ENCODE results near the gene CALY.

The CALY gene

GRCh38 chr10:133295426-133296320 is 41.0 kb downstream of the CALY start:
- Histone ChIP-seq H3K4me3 (ENCODE audit: low read length, poor library complexity, severe bottlenecking) (no peak overlapping the region), H3K9me2 (replicated peaks; ENCODE audit: low read depth, low read length) (no peaks in the 10 kb centered on the region), H3K4me1 (ENCODE audit: insufficient read depth, low read length, poor library complexity, severe bottlenecking) (no peaks in the 10 kb centered on the region), H3K27me3 (ENCODE audit: insufficient read depth, low read length, poor library complexity, severe bottlenecking) (no peaks in the 10 kb centered on the region), H3K9me3 (ENCODE audit: insufficient read depth, low read depth, low read length) (no peaks in the 10 kb centered on the region), H3K36me3 (ENCODE audit: insufficient read depth, low read length) (peaks cover 75% of the 10 kb centered on the region; the same call in 1 of the 2 replicates), H4K20me1 (ENCODE audit: insufficient read depth, low read length, poor library complexity, severe bottlenecking) (no peaks in the 10 kb centered on the region), H3F3A (ENCODE audit: low read depth) (no peaks in the 10 kb centered on the region), H3K79me2 (ENCODE audit: insufficient read depth, low read length) (no peaks in the 10 kb centered on the region), H2AFZ (ENCODE audit: low read length) (no peak overlapping the region), H3K9ac (ENCODE audit: low read depth, low read length, poor library complexity, severe bottlenecking) (no peak overlapping the region), H3K4me2 (ENCODE audit: low read depth, low read length, poor library complexity, severe bottlenecking) (no peak overlapping the region)
- TF ChIP-seq EZH2phosphoT487 (IDR thresholded peaks at IDR 0.05; ENCODE audit: borderline replicate concordance): no peak
- TF ChIP-seq CTCF (conservative IDR thresholded peaks at IDR 0.05; ENCODE audit: low read length): no peak

GRCh38 chr10:133294189-133294588 is 42.5 kb downstream of the CALY start:
- Histone ChIP-seq H3K4me2 (ENCODE audit: low read depth, low read length, poor library complexity, severe bottlenecking) (no peak overlapping the region), H3K36me3 (ENCODE audit: insufficient read depth, low read length) (peaks cover 67% of the 10 kb centered on the region; the same call in 1 of the 2 replicates), H3K4me3 (ENCODE audit: low read length, poor library complexity, severe bottlenecking) (no peak overlapping the region), H2AFZ (ENCODE audit: low read length) (no peak overlapping the region), H4K20me1 (ENCODE audit: insufficient read depth, low read length, poor library complexity, severe bottlenecking) (no peaks in the 10 kb centered on the region), H3K9ac (ENCODE audit: low read depth, low read length, poor library complexity, severe bottlenecking) (no peak overlapping the region), H3K4me1 (ENCODE audit: insufficient read depth, low read length, poor library complexity, severe bottlenecking) (no peaks in the 10 kb centered on the region), H3K79me2 (ENCODE audit: insufficient read depth, low read length) (no peaks in the 10 kb centered on the region), H3K27me3 (ENCODE audit: insufficient read depth, low read length, poor library complexity, severe bottlenecking) (no peaks in the 10 kb centered on the region), H3K9me2 (replicated peaks; ENCODE audit: low read depth, low read length) (no peaks in the 10 kb centered on the region), H3F3A (ENCODE audit: low read depth) (no peaks in the 10 kb centered on the region), H3K9me3 (ENCODE audit: insufficient read depth, low read depth, low read length) (no peaks in the 10 kb centered on the region)
- TF ChIP-seq EZH2phosphoT487 (IDR thresholded peaks at IDR 0.05; ENCODE audit: borderline replicate concordance): no peak
- no peak for TF ChIP-seq CTCF (conservative IDR thresholded peaks at IDR 0.05; ENCODE audit: low read length)

GRCh38 chr10:133293810-133294119 is 42.9 kb downstream of the CALY start:
- Histone ChIP-seq H2AFZ (ENCODE audit: low read length) (no peak overlapping the region), H3K36me3 (ENCODE audit: insufficient read depth, low read length) (peaks cover 67% of the 10 kb centered on the region; the same call in 1 of the 2 replicates), H3K4me3 (ENCODE audit: low read length, poor library complexity, severe bottlenecking) (no peak overlapping the region), H4K20me1 (ENCODE audit: insufficient read depth, low read length, poor library complexity, severe bottlenecking) (no peaks in the 10 kb centered on the region), H3F3A (ENCODE audit: low read depth) (no peaks in the 10 kb centered on the region), H3K4me2 (ENCODE audit: low read depth, low read length, poor library complexity, severe bottlenecking) (no peak overlapping the region), H3K27me3 (ENCODE audit: insufficient read depth, low read length, poor library complexity, severe bottlenecking) (no peaks in the 10 kb centered on the region), H3K9me3 (ENCODE audit: insufficient read depth, low read depth, low read length) (no peaks in the 10 kb centered on the region), H3K79me2 (ENCODE audit: insufficient read depth, low read length) (no peaks in the 10 kb centered on the region), H3K9me2 (replicated peaks; ENCODE audit: low read depth, low read length) (no peaks in the 10 kb centered on the region), H3K4me1 (ENCODE audit: insufficient read depth, low read length, poor library complexity, severe bottlenecking) (no peaks in the 10 kb centered on the region), H3K9ac (ENCODE audit: low read depth, low read length, poor library complexity, severe bottlenecking) (no peak overlapping the region)
- TF ChIP-seq CTCF (conservative IDR thresholded peaks at IDR 0.05; ENCODE audit: low read length) (no peak), EZH2phosphoT487 (IDR thresholded peaks at IDR 0.05; ENCODE audit: borderline replicate concordance) (no peak)

Measured in Loucy (cell line).